Esophagus muscularis mucosa (tissue), 4 donors: ENCODE results near the gene COL25A1. TPM values are rescaled to one million over a fixed set of nuclear protein-coding genes. Genes with fewer than 3 reads are reported as not detected.

ENCODE experiments used
- DNase-seq: peaks from one replicate; pipeline ENCODE4 v3.0.0-alpha.2; 2017; ENCODE audit errors: extremely low spot score
- H3K27ac ChIP-seq, 4 donors: fragments of 200-600 bp; sonication (generic); replicated peaks in 1 of 4; 1 replicate in 3 of 4; 2 replicates in 1 of 4; pipeline ENCODE4 v1.5.1; 2016 to 2019; ENCODE audit warnings: mild to moderate bottlenecking in 1 of 4
- H3K27me3 ChIP-seq, 4 donors: fragments of 200-600 bp; sonication (generic); one replicate each; pipeline versions ENCODE4 v1.5.1 to v1.6.0; 2016 to 2019
- H3K36me3 ChIP-seq, 4 donors: fragments of 200-600 bp; sonication (generic); one replicate each; pipeline ENCODE4 v1.5.1; 2016 to 2019
- H3K4me1 ChIP-seq, 4 donors: fragments of 200-600 bp; sonication (generic); one replicate each; pipeline ENCODE4 v1.5.1; 2016 to 2019
- H3K4me3 ChIP-seq, 4 donors: fragments of 200-600 bp; sonication (generic); 1 replicate in 2 of 4; 2 replicates in 2 of 4; pipeline ENCODE4 v1.5.1; 2016 to 2019; ENCODE audit warnings: mild to moderate bottlenecking in 4 of 4, moderate library complexity in 1 of 4
- H3K9me3 ChIP-seq, 4 donors: fragments of 200-600 bp; sonication (generic); 1 replicate in 3 of 4; 2 replicates in 1 of 4; pipeline ENCODE4 v1.5.1; 2016 to 2019
- CTCF ChIP-seq, 3 experiments: fragments of 200-600 bp in 2 of 3; fragments of 450-650 bp in 1 of 3; sonication (generic) in 2 of 3; IDR thresholded peaks; one replicate each; pipeline ENCODE4 v1.5.1; 2017 to 2019; ENCODE audit warnings: antibody characterized with exemption in 3 of 3, mild to moderate bottlenecking in 2 of 3, moderate library complexity in 1 of 3
- EP300 ChIP-seq: sonication (generic); formaldehyde crosslinking; IDR thresholded peaks from one replicate; pipeline ENCODE4 v1.6.1; 2017; ENCODE audit warnings: antibody characterized with exemption
- POLR2A ChIP-seq: fragments of 450-650 bp; IDR thresholded peaks from one replicate; pipeline ENCODE4 v1.6.1; 2017; ENCODE audit warnings: antibody characterized with exemption, moderate library complexity, mild to moderate bottlenecking, low read depth
- POLR2AphosphoS5 ChIP-seq, 2 donors: sonication (generic); formaldehyde crosslinking; IDR thresholded peaks; one replicate each; pipeline ENCODE4 v1.6.1; 2017; ENCODE audit warnings: antibody characterized with exemption in 2 of 2
- WGBS: methylation state at CpG from one replicate; pipeline ENCODE4 v1.1.5; 2018; 5-methylcytosine and 5-hydroxymethylcytosine counted together
- intact Hi-C: fragments of 100-400 bp; cut with DNase I; formaldehyde crosslinking; loops from one replicate; pipeline ENCODE4 v1.15.1; 2023
- total RNA-seq, 4 donors: library from RNA; depleted of rRNA; stranded (reverse); fragments of >200 nt; gene quantifications; one replicate each; pipeline versions ENCODE4 v1.1.0 to v1.2.1, GENCODE V29; 2016

The COL25A1 gene
- total RNA-seq, 4 donors from 2014 or later: 1.0 to 3.7 (median 2.0) TPM

- H3K27ac ChIP-seq: no peak overlapping the region
- H3K36me3 ChIP-seq: no peaks in the 10 kb centered on the region
- WGBS: 82% methylated on average over 6 of the region's 6 CpGs
- no peaks in the 10 kb centered on the region for H3K9me3 ChIP-seq
- no peak for DNase-seq
- no peak overlapping the region for H3K4me3 ChIP-seq
- H3K27me3 ChIP-seq: no peaks in the 10 kb centered on the region
- H3K4me1 ChIP-seq: no peaks in the 10 kb centered on the region
- TF ChIP-seq CTCF (IDR thresholded peaks at IDR 0.05) (no peak), EP300 (no peak), POLR2A (no peak), POLR2AphosphoS5 (IDR thresholded peaks at IDR 0.05) (no peak)
- intact Hi-C loops: no loop called here
Measured at GRCh38 chr4:109177096-109177810, 125.2 kb downstream of the COL25A1 start.

GRCh38 chr4:109174224-109174953 is 128.1 kb downstream of the COL25A1 start:
- WGBS: 79% methylated on average over 5 of the region's 5 CpGs
- Histone ChIP-seq H3K27ac (no peak overlapping the region), H3K4me3 (no peak overlapping the region), H3K27me3 (no peaks in the 10 kb centered on the region), H3K4me1 (no peaks in the 10 kb centered on the region), H3K9me3 (no peaks in the 10 kb centered on the region), H3K36me3 (no peaks in the 10 kb centered on the region)
- intact Hi-C loops: no loop called here
- DNase-seq: no peak
- TF ChIP-seq CTCF (IDR thresholded peaks at IDR 0.05) (no peak), POLR2A (no peak), POLR2AphosphoS5 (IDR thresholded peaks at IDR 0.05) (no peak), EP300 (no peak)

DNA sequence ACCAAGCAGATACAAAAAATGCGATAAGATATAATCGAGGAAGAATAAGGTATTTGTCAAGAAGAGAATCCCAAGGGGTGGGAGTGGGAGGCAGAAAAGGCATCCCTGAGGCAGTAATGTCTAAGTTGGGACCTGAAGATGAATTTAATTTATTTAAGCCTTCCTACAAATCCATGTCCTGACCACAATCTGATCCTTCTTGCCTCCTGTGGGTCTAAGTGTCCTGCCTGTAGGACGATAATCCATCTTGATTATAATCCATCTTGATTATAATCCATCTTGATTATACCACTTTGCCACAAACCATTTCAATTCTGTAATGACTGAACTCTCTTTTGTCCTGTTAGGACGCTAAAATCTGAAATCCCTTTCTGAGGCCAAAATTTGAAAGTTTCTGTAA is 130.2 kb downstream of the COL25A1 start:
- Histone ChIP-seq H3K9me3 (no peaks in the 10 kb centered on the region), H3K27ac (no peak overlapping the region), H3K4me3 (no peak overlapping the region), H3K4me1 (no peaks in the 10 kb centered on the region), H3K27me3 (no peaks in the 10 kb centered on the region), H3K36me3 (no peaks in the 10 kb centered on the region)
- no peak for TF ChIP-seq POLR2A
- no peak for TF ChIP-seq POLR2AphosphoS5 (IDR thresholded peaks at IDR 0.05)
- TF ChIP-seq EP300: no peak
- TF ChIP-seq CTCF (IDR thresholded peaks at IDR 0.05): no peak
- WGBS: 71% methylated on average over 4 of the region's 4 CpGs
- intact Hi-C loops: no loop called here
- DNase-seq: no peak

- intact Hi-C loops: no loop called here
- Histone ChIP-seq H3K9me3 (no peaks in the 10 kb centered on the region), H3K4me3 (no peak overlapping the region), H3K36me3 (no peaks in the 10 kb centered on the region), H3K4me1 (no peaks in the 10 kb centered on the region), H3K27me3 (no peaks in the 10 kb centered on the region), H3K27ac (no peak overlapping the region)
- DNase-seq: no peak
- TF ChIP-seq POLR2AphosphoS5 (IDR thresholded peaks at IDR 0.05): no peak
- no peak for TF ChIP-seq EP300
- no peak for TF ChIP-seq CTCF (IDR thresholded peaks at IDR 0.05)
- TF ChIP-seq POLR2A: no peak
Measured at GRCh38 chr4:109171070-109171469, 131.4 kb downstream of the COL25A1 start.

- intact Hi-C loops: no loop called here
- H3K4me3 ChIP-seq: no peak overlapping the region
- no peak for TF ChIP-seq EP300
- TF ChIP-seq CTCF (IDR thresholded peaks at IDR 0.05): no peak
- TF ChIP-seq POLR2AphosphoS5 (IDR thresholded peaks at IDR 0.05): no peak
- TF ChIP-seq POLR2A: no peak
- no peaks in the 10 kb centered on the region for H3K27me3 ChIP-seq
- H3K27ac ChIP-seq: no peak overlapping the region
- 52% methylated on average over 1 of the region's 1 CpG for WGBS
- H3K9me3 ChIP-seq: no peaks in the 10 kb centered on the region
- DNase-seq: no peak
- H3K36me3 ChIP-seq: no peaks in the 10 kb centered on the region
- H3K4me1 ChIP-seq: no peaks in the 10 kb centered on the region
Measured at GRCh38 chr4:109169170-109169569, 133.3 kb downstream of the COL25A1 start.
